IPS-18c (cell line): ENCODE results near the gene TMEM204.

Experiments
- H3K4me3 ChIP-seq: 2 replicates; pipeline ENCODE4 v1.7.0; 2013; ENCODE audit warnings: low read depth, mild to moderate bottlenecking, low read length, moderate library complexity; ENCODE audit not compliant: insufficient read depth
- H3K9me3 ChIP-seq: one replicate; pipeline ENCODE4 v1.6.1; 2013; ENCODE audit warnings: mild to moderate bottlenecking, low read length, moderate library complexity; ENCODE audit not compliant: control insufficient read depth, insufficient read depth

Gene TMEM204

DNA sequence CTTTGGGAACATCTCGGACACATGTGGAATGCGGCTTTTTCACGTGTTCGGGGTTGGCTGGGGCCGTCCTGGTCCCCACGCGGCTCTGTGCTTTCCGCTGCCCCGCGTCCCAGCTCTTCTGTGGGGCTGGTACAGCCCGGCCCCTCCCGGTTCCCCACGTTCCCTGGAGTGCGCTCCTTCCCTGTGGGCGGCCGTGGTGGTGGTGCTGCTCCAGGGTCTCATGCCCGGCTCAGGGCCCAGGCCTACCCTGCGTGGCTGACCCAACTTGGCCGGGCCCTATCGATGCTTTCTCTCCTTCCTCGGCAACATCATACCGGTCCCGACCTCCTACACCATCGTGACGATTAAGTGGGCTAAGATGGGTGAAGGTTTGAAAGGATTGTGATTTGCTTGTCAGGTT is 37.0 kb upstream of the TMEM204 start:
- no peaks in the 10 kb centered on the region for H3K9me3 ChIP-seq
- no peak overlapping the region for H3K4me3 ChIP-seq

GRCh38 chr16:1497014-1497598 is 36.4 kb upstream of the TMEM204 start:
- no peaks in the 10 kb centered on the region for H3K9me3 ChIP-seq

DNA sequence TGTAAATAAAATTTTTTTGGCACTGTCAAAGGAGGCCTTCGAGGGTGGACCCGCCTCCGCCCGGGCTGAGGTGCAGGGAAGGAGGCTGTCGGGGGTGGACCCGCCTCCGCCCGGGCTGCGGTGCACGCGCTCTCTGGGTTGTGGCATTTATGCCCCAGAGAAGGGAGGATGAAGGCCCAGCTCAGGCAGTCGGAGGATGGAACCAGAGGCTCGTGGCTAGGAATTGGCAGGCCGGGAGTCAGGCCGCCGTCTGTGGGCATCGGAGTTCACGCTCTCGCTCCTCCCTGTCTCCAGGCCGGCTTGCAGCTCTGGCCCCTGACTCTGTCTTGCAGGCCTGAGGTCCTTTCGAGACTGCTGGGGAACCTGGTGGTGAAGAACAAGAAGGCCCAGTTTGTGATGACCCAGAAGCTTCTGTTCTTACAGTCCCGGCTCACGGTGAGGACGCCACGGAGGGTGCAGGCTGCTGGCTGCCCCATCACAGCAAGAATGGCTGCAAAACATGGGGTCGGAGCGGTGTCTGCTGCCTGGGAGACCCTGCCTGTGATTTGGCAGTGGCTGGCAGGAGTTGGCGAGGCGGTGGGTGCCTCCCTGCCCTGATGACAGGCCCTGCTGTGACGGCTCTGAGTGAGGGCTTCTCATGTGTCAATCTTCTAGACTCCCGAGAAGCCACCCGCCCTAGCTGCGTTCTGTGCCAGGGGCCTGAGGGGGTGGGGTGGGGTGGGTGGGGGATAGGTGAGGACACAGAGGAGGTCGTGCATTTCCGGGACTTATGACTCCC is 34.4 kb upstream of the TMEM204 start:
- Histone ChIP-seq H3K9me3 (no peaks in the 10 kb centered on the region), H3K4me3 (no peak overlapping the region)

More at GRCh38 chr16:1497014-1497598, 36.4 kb upstream of the TMEM204 start:
- no peak overlapping the region for H3K4me3 ChIP-seq

DNA sequence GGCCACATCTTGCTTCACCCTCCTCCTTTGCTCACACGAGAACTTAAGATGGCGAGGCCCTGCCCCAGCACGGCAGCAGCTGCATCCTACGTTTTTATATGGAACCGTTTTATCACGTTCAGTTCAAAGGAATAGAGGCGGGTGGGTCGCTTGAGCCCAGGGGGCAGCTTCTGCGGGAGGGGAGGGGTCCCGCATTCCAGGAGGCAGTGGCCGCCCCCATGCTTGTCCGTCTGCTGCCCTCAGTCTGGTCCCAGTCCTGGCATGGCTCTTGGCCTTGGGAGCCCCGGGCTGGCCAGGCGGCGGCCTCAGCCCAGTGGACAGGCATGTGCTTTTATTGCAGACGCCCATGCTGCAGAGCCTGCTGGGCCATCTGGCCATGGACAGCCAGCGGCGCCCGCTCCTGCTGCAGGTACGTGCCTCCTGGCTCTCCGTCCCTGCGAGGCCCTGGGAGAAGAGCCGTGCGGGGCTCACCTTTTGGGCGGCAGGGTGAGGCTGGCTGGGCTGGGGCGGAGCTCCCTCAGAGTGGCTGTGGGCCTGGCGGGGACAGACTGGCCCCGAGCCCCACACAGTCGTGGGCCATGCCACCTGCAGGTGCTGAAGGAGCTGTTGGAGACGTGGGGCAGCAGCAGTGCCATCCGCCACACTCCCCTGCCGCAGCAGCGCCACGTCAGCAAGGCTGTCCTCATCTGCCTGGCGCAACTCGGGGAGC is 33.6 kb upstream of the TMEM204 start:
- Histone ChIP-seq H3K9me3 (no peaks in the 10 kb centered on the region), H3K4me3 (no peak overlapping the region)

DNA sequence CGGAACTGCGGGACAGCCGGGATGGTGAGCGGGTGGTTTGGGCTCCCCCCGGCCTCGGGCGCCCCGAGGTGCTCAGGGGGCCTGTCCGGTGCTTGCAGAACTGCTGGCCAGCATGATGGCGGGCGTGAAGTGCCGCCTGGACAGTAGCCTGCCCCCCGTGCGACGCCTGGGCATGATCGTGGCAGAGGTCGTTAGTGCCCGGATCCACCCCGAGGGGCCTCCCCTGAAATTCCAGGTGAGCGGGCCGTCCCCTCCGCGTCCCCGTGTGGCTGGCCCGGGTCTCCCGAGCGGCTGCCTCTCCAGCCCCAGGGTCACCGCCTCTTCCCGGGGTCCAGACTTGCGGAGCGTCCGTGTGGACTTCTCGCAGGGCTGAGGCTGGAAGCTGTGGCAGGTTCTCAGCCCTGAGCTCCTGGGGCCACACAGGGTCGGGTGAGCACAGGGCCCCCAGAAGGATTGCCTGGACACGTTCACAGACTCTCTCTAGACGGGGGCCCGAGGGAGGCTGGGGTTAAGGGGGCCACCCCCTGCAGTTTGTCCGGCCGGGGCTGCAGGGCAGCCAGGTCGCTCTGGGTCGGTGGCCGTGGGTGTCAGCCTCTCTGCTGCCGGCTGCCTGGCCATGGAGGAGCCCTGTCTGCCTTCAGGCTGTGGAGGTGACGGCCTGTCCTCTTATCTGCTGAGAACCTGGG is 32.9 kb upstream of the TMEM204 start:
- Histone ChIP-seq H3K4me3 (no peak overlapping the region), H3K9me3 (no peaks in the 10 kb centered on the region)

DNA sequence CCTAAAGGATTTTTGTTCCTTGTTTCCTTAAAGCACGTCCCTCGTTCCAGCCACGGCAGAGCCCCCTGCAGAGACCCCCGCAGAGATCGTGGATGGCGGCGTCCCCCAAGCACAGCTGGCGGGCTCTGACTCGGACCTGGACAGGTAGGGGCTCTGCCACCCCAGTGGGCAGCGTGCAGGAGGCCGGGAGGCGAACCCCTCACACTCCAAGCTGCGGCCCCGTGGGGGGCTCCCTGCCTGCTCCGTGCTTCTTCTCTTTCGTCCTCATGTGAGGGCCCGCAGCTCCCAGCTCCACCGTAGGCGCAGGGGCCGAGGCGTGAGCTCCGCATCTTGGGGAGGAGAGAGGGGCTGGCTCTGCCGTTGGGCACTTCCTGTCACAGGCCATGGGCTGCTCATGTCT is 31.8 kb upstream of the TMEM204 start:
- no peaks in the 10 kb centered on the region for H3K9me3 ChIP-seq
- H3K4me3 ChIP-seq: no peak overlapping the region

DNA sequence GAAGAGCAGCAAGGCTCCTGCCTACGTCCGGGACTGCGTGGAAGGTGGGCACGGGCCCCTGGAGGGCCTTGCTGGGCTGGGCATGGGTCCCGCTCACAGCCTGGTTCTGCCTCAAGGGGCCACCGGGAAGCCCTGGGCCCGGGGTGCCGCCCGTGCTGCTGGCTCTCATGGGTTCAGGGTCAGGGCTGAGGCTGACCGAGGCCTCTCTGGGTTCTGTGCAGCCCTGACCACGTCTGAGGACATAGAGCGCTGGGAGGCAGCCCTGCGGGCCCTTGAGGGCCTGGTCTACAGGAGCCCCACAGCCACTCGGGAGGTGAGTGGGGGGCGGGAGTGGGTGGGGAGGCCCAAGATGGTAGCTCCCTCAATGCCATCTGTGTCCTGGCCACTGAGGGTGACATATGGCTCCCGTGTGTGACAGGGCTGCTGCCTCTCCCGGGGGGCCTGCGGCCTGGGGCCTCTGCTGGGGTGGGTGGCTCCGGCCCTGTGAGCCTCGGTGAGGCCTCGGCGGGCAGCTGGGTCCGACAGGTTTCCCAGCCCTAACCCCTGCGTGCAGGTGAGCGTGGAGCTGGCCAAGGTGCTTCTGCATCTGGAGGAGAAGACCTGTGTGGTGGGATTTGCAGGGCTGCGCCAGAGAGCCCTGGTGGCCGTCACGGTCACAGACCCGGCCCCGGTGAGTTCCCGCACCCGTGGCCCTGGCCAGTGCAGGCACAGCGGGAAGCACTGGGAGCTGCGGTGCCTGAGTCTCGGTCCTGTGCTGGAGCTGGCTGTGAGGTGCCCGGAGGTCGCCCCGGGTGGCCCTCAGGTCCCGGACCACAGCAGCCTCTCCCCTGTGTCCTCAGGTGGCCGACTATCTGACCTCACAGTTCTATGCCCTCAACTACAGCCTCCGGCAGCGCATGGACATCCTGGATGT is 31.1 kb upstream of the TMEM204 start:
- H3K9me3 ChIP-seq: no peaks in the 10 kb centered on the region
- H3K4me3 ChIP-seq: no peak overlapping the region

DNA sequence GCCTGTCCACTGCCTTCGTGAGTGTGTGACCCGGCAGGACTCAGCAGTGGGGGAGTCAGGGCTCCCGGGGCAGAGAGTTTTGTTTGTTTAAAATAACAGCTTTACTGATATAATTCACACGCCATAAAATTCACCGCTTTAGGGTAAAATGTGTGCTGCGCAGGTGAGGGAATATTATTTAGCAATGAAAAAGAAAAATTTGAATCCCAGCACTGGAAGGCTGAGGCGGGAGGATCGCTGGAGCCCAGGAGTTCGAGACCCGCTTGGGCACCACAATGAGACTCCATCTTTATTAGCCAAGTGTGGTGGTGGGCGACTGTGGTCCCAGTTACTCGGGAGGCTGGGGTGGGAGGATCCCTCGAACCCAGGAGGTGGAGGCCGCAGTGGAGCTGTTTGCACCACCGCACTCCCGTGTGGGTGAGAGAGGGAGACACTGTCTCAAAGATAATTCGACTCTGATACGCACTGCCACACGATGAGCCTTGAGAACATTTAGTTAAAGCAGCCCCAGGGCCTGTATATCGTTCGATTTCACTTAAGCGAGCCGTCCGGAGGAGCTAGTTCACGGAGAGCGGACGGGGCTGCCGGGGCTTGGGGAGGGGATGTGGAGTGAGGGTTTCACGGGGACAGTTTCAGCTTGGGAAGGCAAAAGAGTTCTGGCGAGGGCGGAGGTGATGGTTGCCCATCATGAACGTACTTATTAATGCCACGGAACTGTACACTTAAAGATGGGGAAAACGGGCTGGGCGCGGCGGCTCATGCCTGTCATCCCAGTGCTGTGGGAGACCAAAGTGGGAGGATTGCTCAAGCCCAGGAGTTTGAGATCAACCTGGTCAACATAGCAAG is 30.1 kb upstream of the TMEM204 start:
- no peaks in the 10 kb centered on the region for H3K9me3 ChIP-seq
- no peak overlapping the region for H3K4me3 ChIP-seq

GRCh38 chr16:1505073-1505844 is 28.2 kb upstream of the TMEM204 start:
- Histone ChIP-seq H3K9me3 (no peaks in the 10 kb centered on the region), H3K4me3 (no peak overlapping the region)

GRCh38 chr16:1505912-1506311 is 27.6 kb upstream of the TMEM204 start:
- H3K9me3 ChIP-seq: no peaks in the 10 kb centered on the region

GRCh38 chr16:1506494-1507213 is 26.8 kb upstream of the TMEM204 start:
- no peaks in the 10 kb centered on the region for H3K9me3 ChIP-seq
- H3K4me3 ChIP-seq: no peak overlapping the region

More at GRCh38 chr16:1505912-1506311, 27.6 kb upstream of the TMEM204 start:
- H3K4me3 ChIP-seq: no peak overlapping the region

DNA sequence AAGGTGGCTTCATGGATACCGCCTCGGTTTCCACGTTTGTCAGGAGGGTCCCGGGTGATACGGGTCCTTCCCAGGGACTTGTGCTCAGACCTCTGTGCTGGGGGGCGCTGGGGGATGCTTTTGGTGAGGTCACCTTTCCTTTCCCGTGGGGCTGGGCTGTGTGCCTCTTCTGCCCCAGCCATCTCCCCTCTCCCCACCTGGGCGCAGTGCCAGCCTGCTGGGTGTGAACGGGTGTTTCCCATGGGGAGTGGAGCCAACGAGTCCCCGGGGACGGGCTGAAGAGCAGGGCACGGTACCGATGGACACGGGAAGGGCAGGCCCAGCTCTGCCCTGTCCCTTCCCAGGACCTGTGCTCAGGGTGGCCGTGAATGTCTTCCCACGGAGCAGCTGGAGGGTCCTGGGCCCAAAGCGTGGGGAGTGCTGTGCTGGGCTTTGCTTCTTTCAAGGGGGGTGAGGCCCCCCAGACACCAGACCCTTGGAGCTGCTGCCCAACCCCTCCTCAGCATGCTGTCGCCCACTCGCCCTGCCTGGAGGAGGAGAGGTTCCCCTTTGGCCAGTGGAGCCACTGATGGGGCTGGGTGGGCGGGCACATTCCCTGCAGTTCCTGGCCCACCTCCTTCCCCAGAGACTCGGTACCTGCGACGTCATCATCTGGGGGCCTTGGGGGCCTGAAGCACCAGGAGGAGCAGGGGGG is 24.8 kb upstream of the TMEM204 start:
- H3K4me3 ChIP-seq: no peak overlapping the region
- H3K9me3 ChIP-seq: no peaks in the 10 kb centered on the region

DNA sequence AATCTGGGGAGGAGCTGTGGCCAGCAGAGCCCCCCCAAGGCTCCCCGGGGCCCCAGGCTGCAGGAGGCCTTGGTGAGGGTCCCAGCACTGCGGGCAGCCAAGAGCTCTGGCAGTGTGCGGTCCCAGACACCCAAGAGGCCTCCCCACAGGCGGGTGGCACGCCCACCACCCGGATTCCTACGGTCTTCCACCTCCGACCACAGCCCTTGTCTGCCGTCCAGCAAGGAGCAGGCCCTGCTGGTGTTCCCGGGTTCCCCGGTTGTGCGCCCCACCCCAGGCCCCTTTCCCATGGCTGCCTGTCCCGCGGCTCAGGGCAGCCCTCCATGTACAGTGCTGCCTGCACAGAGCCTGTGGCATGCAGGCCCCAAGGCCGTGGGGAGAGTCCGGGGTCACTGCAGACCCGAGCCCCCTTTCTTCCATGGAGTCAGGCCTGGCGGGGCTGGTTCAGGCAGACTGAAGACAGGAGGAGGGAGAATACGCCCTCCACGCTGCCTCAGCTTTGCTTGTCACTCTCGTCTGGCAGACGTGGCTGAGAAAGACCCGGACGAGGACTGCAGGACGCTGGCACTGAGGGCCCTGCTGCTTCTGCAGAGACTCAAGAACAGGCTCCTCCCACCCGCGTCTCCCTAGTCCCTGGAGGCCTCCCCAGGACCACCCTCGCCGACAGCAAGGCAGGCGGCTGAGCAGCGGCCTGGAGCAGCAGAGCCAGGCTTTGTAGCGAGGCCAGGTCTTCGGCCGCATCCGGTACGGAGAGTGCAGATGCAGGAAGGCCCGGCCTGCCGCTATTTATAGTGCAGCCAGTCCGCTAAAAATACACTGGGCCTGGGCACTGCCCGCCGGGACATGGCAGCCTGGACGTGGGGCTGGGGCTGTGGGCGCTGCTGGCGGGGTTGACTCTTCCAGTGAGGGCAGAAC is 23.9 kb upstream of the TMEM204 start:
- Histone ChIP-seq H3K4me3 (no peak overlapping the region), H3K9me3 (no peaks in the 10 kb centered on the region)
